ENCODE results near the gene CACNG6.

CACNG6 gene

DNA sequence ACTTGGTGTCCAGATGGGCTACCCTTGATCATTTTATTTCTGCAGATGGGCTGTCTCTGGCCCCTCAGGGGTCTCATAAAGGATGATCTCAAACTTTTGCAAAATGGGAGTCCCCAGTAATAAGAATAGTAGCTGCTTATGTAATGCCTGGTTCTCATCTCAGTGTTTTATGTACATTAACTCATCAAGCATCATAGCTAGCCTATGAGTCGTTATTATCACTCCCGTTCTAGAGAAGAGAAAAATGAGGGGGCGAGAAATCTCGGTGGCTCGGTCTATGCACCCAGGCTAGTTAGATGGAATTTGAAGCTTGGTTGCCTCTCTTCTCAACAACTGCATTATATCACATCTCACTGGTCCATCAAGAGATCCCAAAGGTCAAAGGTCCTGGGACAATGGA lies 3.4 kb downstream of the CACNG6 start:
- TF ChIP-seq, protein P1, sequence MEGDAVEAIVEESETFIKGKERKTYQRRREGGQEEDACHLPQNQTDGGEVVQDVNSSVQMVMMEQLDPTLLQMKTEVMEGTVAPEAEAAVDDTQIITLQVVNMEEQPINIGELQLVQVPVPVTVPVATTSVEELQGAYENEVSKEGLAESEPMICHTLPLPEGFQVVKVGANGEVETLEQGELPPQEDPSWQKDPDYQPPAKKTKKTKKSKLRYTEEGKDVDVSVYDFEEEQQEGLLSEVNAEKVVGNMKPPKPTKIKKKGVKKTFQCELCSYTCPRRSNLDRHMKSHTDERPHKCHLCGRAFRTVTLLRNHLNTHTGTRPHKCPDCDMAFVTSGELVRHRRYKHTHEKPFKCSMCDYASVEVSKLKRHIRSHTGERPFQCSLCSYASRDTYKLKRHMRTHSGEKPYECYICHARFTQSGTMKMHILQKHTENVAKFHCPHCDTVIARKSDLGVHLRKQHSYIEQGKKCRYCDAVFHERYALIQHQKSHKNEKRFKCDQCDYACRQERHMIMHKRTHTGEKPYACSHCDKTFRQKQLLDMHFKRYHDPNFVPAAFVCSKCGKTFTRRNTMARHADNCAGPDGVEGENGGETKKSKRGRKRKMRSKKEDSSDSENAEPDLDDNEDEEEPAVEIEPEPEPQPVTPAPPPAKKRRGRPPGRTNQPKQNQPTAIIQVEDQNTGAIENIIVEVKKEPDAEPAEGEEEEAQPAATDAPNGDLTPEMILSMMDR (IDR thresholded peaks at IDR 0.05; ENCODE audit: low read depth, low read length, missing control alignments), result no peak
- Histone ChIP-seq H3K4me3 (ENCODE audit: low read depth, low read length) (no peak overlapping the region), H3K27me3 (replicated peaks) (peaks cover 13% of the 10 kb centered on the region), H3K36me3 (replicated peaks) (no peaks in the 10 kb centered on the region), H3K27ac (no peak overlapping the region)
- in situ Hi-C loops (cut with HindIII; ENCODE audit: low pct_ligation_motif_present, low sequenced_read_pairs), result no loop called here
- peak; percentile 22 for DNase-seq

DNA sequence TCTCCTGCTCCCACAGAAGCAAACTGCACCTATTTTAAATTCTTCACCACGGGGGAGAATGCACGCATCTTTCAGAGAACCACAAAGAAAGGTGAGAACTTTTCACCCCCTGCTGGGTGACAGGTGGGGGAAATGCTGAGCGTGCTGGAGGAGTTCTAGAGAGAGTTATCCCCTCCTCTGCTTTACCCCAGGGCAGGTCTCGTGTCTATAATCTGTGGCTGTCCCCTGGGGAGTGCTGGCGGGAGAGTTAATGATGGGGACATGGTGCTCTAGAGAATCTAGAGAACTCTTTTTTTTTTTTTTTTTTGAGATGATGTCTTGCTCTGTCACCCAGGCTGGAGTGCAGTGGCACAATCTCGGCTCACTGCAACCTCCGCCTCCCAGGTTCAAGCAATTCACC lies 6.8 kb downstream of the CACNG6 start:
- Histone ChIP-seq H3K4me3 (ENCODE audit: low read depth, low read length) (no peak overlapping the region), H3K36me3 (replicated peaks) (no peaks in the 10 kb centered on the region), H3K27ac (no peak overlapping the region), H3K27me3 (replicated peaks) (peaks cover 5% of the 10 kb centered on the region)
- TF ChIP-seq, protein P1 (IDR thresholded peaks at IDR 0.05; ENCODE audit: low read depth, low read length, missing control alignments), result no peak
- in situ Hi-C loops (cut with HindIII; ENCODE audit: low pct_ligation_motif_present, low sequenced_read_pairs), result no loop called here
- no peak for DNase-seq

DNA sequence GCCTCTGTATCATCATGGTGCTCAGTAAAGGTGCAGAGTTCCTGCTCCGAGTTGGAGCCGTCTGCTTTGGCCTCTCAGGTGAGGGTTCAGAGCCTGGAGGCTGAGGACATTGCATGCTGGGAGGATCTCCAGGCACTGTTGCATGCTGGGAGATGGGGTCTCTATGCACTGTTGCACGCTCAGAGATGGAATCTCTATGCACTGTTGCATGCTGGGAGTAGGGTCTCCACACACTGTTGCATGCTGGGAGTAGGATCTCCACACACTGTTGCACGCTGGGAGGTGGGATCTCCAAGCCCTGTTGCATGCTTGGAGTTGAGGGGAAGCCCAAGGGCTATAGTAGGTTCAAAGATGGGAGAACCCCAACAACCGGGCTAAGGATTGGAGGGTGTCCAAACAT lies 8.3 kb downstream of the CACNG6 start:
- H3K36me3 ChIP-seq (replicated peaks), result no peaks in the 10 kb centered on the region
- TF ChIP-seq, protein P1 (IDR thresholded peaks at IDR 0.05; ENCODE audit: low read depth, low read length, missing control alignments), result no peak
- in situ Hi-C loops (cut with HindIII; ENCODE audit: low pct_ligation_motif_present, low sequenced_read_pairs), result no loop called here
- H3K27me3 ChIP-seq (replicated peaks), result peaks cover 4% of the 10 kb centered on the region
- no peak for DNase-seq
- no peak overlapping the region for H3K27ac ChIP-seq
- H3K4me3 ChIP-seq (ENCODE audit: low read depth, low read length), result no peak overlapping the region

DNA sequence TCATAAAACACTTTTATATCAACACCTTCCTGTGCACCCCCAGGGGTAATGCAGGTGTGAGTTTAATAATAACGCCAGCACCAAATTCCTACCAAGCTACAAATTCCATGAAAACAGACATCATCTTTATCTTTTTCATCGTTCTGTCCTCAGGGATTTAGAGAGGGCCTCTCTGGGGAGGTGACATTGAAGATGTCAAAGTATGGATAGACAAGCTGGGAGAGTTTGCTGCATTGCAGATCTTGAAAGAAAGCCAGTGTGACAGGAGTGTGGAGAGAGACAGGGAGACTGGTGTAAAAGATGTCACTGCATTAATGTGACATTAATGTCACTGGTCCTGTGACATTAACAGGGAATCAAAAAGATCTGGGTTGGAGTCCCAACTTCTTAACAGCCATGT lies 10.1 kb downstream of the CACNG6 start:
- DNase-seq, result no peak
- H3K4me3 ChIP-seq (ENCODE audit: low read depth, low read length), result no peak overlapping the region
- H3K27ac ChIP-seq, result no peak overlapping the region
- peaks cover 4% of the 10 kb centered on the region for H3K27me3 ChIP-seq (replicated peaks)
- TF ChIP-seq, protein P1 (IDR thresholded peaks at IDR 0.05; ENCODE audit: low read depth, low read length, missing control alignments), result no peak
- in situ Hi-C loops (cut with HindIII; ENCODE audit: low pct_ligation_motif_present, low sequenced_read_pairs), result no loop called here
- H3K36me3 ChIP-seq (replicated peaks), result no peaks in the 10 kb centered on the region

DNA sequence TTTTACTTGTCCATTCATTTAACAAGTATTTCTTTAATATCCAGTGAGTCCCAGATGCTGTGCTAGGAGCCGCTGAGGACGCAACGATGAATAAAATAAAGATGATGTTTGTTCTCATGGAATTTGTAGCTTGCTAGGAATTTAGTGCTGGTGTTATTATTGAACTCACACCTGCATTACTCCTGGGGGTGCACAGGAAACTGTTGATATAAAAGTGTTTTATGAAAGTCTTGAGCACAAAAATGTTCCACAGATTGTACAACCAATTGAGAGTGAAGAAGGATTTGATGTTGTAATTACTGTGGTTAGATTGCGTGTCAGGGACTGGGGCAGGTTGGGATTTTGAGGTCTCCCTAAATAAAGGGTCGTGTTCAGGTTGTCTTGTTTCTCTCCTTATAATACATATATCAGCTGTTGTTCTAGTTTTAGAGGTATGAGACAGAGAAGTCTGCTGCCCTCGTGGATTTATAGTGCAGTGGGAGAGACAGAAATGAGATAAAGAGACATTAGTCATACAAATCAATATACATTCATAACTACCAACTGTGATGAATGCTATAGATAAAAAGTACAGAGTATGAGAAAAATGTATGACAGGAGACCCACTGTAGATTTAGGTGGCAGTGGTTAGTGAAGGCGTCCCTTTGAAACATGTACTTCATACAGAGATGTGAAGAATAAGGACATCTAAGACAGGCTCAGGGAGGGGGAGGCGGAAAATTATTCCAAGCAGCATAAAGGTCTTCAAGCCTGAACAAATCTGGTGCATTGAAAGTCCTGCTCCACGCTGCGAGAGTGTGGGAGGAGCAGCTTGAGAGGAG lies 11.3 kb downstream of the CACNG6 start:
- Histone ChIP-seq H3K27me3 (replicated peaks) (peaks cover 4% of the 10 kb centered on the region), H3K27ac (peak overlapping the region; percentile 59), H3K36me3 (replicated peaks) (no peaks in the 10 kb centered on the region), H3K4me3 (ENCODE audit: low read depth, low read length) (no peak overlapping the region)
- TF ChIP-seq, protein P1 (IDR thresholded peaks at IDR 0.05; ENCODE audit: low read depth, low read length, missing control alignments), result no peak
- peak; percentile 37 for DNase-seq
- in situ Hi-C loops (cut with HindIII; ENCODE audit: low pct_ligation_motif_present, low sequenced_read_pairs), result no loop called here

DNA sequence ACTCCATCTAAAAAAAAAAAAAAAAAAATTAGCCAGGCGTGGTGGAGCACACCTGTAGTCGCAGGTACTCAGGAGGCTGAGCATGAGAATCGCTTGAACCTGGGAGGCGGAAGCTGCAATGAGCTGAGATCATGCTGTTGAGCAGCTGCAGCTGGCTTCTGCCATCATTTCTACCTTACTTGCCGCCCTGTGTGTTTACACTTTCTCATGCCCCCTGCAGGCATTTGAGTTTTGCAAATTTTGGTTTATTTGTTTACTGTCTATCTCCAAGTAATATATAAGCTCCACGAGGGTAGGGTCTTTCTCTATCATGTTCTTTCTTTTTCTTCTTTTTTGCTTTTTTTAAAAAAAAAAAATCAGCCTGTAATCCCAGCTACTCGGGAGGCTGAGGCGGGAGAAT lies 18.0 kb downstream of the CACNG6 start:
- Histone ChIP-seq H3K27me3 (replicated peaks) (no peaks in the 10 kb centered on the region), H3K36me3 (replicated peaks) (no peaks in the 10 kb centered on the region), H3K4me3 (ENCODE audit: low read depth, low read length) (no peak overlapping the region), H3K27ac (no peak overlapping the region)
- in situ Hi-C loops (cut with HindIII; ENCODE audit: low pct_ligation_motif_present, low sequenced_read_pairs), result no loop called here
- no peak for DNase-seq
- TF ChIP-seq, protein P1 (IDR thresholded peaks at IDR 0.05; ENCODE audit: low read depth, low read length, missing control alignments), result peak; percentile 7

Measured in brain microvascular endothelial cell (primary cell).